Stomach (tissue), 4 donors: ENCODE measurements around the gene CD79B.

ENCODE experiments used
- CTCF ChIP-seq, 7 experiments: fragments of 450-650 bp in 4 of 7; fragments of 200-600 bp in 3 of 7; sonication (generic) in 3 of 7; IDR thresholded peaks; one replicate each; pipeline ENCODE4 v1.5.1; 2016 to 2019; ENCODE audit warnings: antibody characterized with exemption in 7 of 7, control low read depth in 2 of 7, mild to moderate bottlenecking in 1 of 7
- POLR2A ChIP-seq, 4 donors: fragments of 450-650 bp; IDR thresholded peaks; one replicate each; pipeline ENCODE4 v1.6.1; 2016; ENCODE audit warnings: antibody characterized with exemption in 4 of 4, control low read depth in 2 of 4, mild to moderate bottlenecking in 1 of 4, moderate library complexity in 1 of 4
- POLR2AphosphoS5 ChIP-seq, 3 donors: sonication (generic); formaldehyde crosslinking; IDR thresholded peaks; one replicate each; pipeline ENCODE4 v1.6.1; 2016; ENCODE audit warnings: antibody characterized with exemption in 3 of 3

- TF ChIP-seq CTCF (IDR thresholded peaks at IDR 0.05) (no peak), POLR2A (IDR thresholded peaks at IDR 0.05) (no peak), POLR2AphosphoS5 (IDR thresholded peaks at IDR 0.05) (no peak)
These were observed 12.8 kb upstream of the CD79B start for GRCh38 chr17:63944736-63945499.
